Activated naive CD4-positive, alpha-beta T cell treated with anti-CD3 and anti-CD28 coated beads, Interleukin-2, amount 10 ng/mL, durations not matched to agents 7 days and 5 days (primary cell): ENCODE results near the gene STC2.

Experiments used
- CTCF ChIA-PET: fragments of 350-600 bp; sonication (Branson Sonifier 250); formaldehyde crosslinking; loops from one replicate; lab custom pipeline; 2021; ENCODE audit warnings: antibody characterized with exemption; lab: Charles Lee
- DNase-seq: peaks from one replicate; pipeline ENCODE4 v3.0.0-alpha.2; 2020
- H3K27ac Mint-ChIP-seq: one replicate; pipeline ENCODE4 v1.8.0; 2021; ENCODE audit warnings: mild to moderate bottlenecking, moderate library complexity, mixed read lengths
- H3K27me3 Mint-ChIP-seq: one replicate; pipeline ENCODE4 v1.8.0; 2021; ENCODE audit warnings: mild to moderate bottlenecking, mixed read lengths
- H3K36me3 Mint-ChIP-seq: one replicate; pipeline ENCODE4 v1.8.0; 2021; ENCODE audit warnings: mixed read lengths
- H3K4me1 Mint-ChIP-seq: one replicate; pipeline ENCODE4 v1.8.0; 2021; ENCODE audit warnings: mixed read lengths
- H3K4me3 Mint-ChIP-seq: one replicate; pipeline ENCODE4 v1.8.0; 2021; ENCODE audit warnings: mild to moderate bottlenecking, moderate library complexity, mixed read lengths
- H3K9me3 Mint-ChIP-seq: one replicate; pipeline ENCODE4 v1.8.0; 2021; ENCODE audit warnings: mixed read lengths

The STC2 gene

DNA sequence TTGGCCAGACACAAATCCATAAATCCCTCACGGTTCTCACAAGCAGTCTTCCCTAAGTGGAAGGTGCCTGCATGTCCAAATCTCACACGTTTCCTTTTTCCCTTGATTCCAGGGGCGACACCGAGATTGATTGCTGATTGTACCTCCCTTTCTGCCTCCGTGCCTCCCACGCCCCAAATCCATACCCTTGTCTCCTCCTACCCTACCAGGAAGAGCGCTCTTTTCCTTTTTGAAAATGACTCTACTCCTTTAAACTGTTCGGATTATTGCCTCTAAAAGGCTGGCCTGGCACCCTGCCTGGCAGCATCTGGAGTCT, 4.5 kb downstream of the STC2 start:
- Mint-ChIP-seq H3K9me3 (no peaks in the 10 kb centered on the region), H3K27ac (no peak overlapping the region), H3K27me3 (peaks cover 38% of the 10 kb centered on the region), H3K4me1 (peaks cover 47% of the 10 kb centered on the region), H3K36me3 (peaks cover 67% of the 10 kb centered on the region), H3K4me3 (no peak overlapping the region)
- CTCF ChIA-PET, result interaction anchor here (1.6 kb wide), 1 partner anchor 30 kb away, joined by 4 read pairs; no protein-coding TSS in a partner anchor
- DNase-seq, result no peak

DNA sequence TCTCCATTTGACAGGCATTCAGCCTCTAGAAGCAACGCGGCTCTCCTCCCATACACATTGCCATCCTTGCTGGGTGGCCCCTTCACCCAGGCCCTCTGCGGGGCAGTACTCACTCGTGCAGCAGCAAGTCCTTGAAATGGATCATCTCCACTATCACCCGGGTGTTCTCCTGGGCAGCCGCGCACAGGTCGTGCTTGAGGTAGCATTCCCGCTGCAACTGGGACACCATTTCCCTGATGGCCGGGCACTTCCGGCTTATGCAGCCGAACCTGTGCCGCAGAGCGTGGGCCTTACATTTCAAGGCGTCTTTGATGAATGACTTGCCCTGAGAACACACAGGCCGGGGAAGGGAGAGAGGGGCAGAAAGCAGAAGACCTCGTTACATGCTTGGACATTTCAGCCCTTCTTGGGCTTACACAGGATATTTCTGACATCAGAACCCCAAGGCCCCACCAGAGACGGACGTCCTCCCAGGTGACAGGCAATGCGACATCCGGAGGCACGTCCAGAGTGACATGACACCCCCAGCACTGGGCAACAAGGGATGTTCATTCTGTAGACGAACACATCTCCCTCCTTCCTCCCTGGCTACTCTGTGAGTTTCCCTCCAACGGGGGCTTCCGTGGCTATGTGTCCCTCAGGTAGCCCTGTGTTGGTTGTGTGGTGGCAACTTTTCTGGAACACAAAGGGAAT, 5.0 kb downstream of the STC2 start:
- H3K27me3 Mint-ChIP-seq, result peaks cover 33% of the 10 kb centered on the region
- peaks cover 69% of the 10 kb centered on the region for H3K36me3 Mint-ChIP-seq

DNA sequence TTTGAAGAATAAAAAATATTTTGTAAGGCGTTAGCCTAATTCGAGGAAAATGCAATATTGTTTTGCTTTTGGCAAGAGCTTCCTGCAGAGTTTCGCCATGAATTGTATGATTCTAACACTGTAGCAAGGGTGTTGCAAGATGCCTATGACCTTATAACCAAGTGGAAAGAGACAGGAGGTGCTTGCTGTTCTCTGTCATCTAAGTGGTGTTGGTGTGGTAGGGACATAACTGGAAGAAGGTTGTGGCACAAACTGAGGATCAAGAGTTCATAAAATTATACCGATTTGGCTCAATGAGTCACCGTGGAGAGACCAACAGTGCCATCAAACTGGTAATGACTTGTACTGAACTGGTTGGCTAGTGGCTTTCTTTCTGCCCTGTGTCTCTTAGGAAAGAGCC, 6.3 kb downstream of the STC2 start:
- Mint-ChIP-seq H3K9me3 (no peaks in the 10 kb centered on the region), H3K27me3 (peaks cover 24% of the 10 kb centered on the region), H3K27ac (no peak overlapping the region), H3K4me1 (peaks cover 35% of the 10 kb centered on the region), H3K36me3 (peaks cover 73% of the 10 kb centered on the region), H3K4me3 (no peak overlapping the region)
- DNase-seq, result no peak
- CTCF ChIA-PET, result interaction anchor here (0.9 to 3.0 kb wide), 2 partner anchors 10 to 28 kb away, joined by 5 to 17 read pairs; no protein-coding TSS in a partner anchor

More for the DNA sequence above, 5.0 kb downstream of the STC2 start:
- Mint-ChIP-seq H3K4me3 (no peak overlapping the region), H3K4me1 (peaks cover 42% of the 10 kb centered on the region), H3K9me3 (no peaks in the 10 kb centered on the region), H3K27ac (no peak overlapping the region)
- no peak for DNase-seq
- CTCF ChIA-PET, result interaction anchor here (3.0 kb wide), 1 partner anchor 8 kb away, joined by 17 read pairs; no protein-coding TSS in a partner anchor

GRCh38 chr5:173320259-173320658, 8.0 kb downstream of the STC2 start:
- no peak for DNase-seq
- no peak overlapping the region for H3K4me3 Mint-ChIP-seq
- H3K9me3 Mint-ChIP-seq, result no peaks in the 10 kb centered on the region
- CTCF ChIA-PET, result interaction anchor here (2.2 to 3.0 kb wide), 2 partner anchors 11 to 26 kb away, joined by 9 to 17 read pairs; no protein-coding TSS in a partner anchor
- peaks cover 12% of the 10 kb centered on the region for H3K27me3 Mint-ChIP-seq
- peaks cover 21% of the 10 kb centered on the region for H3K4me1 Mint-ChIP-seq
- H3K27ac Mint-ChIP-seq, result no peak overlapping the region
- peaks cover 64% of the 10 kb centered on the region for H3K36me3 Mint-ChIP-seq

DNA sequence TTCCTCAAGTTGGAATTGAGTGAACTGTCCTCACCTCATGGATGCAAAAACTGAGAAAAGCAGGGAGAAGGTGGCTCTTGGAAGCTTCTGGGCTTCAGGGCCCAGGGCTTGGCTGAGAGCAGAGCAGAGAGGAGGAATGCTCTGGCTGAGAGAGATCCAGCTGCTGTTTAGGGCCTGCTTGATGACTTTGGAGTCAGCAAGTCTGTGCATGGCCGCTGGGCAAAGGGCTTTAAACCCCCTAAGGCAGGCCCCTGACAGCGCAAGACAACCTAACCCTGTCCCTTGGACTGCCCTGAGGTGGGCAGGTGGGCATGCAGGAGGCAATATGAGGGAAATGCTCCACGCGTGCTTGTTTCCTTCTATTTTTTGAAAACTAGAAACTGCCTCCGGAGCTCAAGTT, 8.6 kb downstream of the STC2 start:
- Mint-ChIP-seq H3K27me3 (peaks cover 6% of the 10 kb centered on the region), H3K9me3 (no peaks in the 10 kb centered on the region), H3K36me3 (peaks cover 57% of the 10 kb centered on the region), H3K4me1 (peaks cover 15% of the 10 kb centered on the region), H3K4me3 (no peak overlapping the region), H3K27ac (no peak overlapping the region)
- CTCF ChIA-PET, result interaction anchor here (1.2 to 2.2 kb wide), 2 partner anchors 13 to 26 kb away, joined by 3 to 9 read pairs; no protein-coding TSS in a partner anchor
- DNase-seq, result no peak

- H3K9me3 Mint-ChIP-seq, result no peaks in the 10 kb centered on the region
- no peak overlapping the region for H3K4me3 Mint-ChIP-seq
- H3K27me3 Mint-ChIP-seq, result peaks cover 7% of the 10 kb centered on the region
- peaks cover 9% of the 10 kb centered on the region for H3K4me1 Mint-ChIP-seq
- H3K36me3 Mint-ChIP-seq, result peaks cover 52% of the 10 kb centered on the region
- no peak overlapping the region for H3K27ac Mint-ChIP-seq
- no peak for DNase-seq
- CTCF ChIA-PET, result interaction anchor here (1.2 to 2.2 kb wide), 2 partner anchors 13 to 25 kb away, joined by 3 to 9 read pairs; no protein-coding TSS in a partner anchor
Measured at GRCh38 chr5:173318881-173319620, 9.2 kb downstream of the STC2 start.

DNA sequence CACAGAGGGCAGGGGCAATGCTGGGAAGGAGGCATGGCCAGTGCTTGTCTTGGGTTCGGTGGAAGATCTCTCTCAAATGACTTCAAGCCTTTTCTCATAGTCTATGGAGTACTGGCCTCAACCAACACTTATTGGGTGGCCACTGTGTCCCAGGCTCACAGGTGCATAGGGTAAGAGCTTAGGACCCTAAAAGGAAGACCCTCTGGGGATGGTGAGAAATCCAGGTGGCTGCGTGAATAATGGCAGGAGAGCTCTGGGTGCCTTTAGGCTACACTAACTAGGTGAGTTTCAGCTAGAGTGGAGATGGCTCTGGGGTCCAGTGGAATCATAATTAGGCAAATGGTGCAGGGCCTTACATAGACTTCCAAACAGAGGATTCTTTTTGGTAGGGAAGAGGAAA, 9.9 kb downstream of the STC2 start:
- CTCF ChIA-PET, result interaction anchor here (1.2 to 2.2 kb wide), 2 partner anchors 14 to 24 kb away, joined by 3 to 9 read pairs; no protein-coding TSS in a partner anchor
- no peak overlapping the region for H3K4me3 Mint-ChIP-seq
- H3K27ac Mint-ChIP-seq, result peak overlapping the region; percentile 30
- no peaks in the 10 kb centered on the region for H3K9me3 Mint-ChIP-seq
- peaks cover 5% of the 10 kb centered on the region for H3K4me1 Mint-ChIP-seq
- H3K36me3 Mint-ChIP-seq, result peaks cover 46% of the 10 kb centered on the region
- H3K27me3 Mint-ChIP-seq, result peaks cover 11% of the 10 kb centered on the region
- DNase-seq, result no peak

- peak overlapping the region; percentile 30 for H3K27ac Mint-ChIP-seq
- peaks cover 16% of the 10 kb centered on the region for H3K27me3 Mint-ChIP-seq
- H3K4me1 Mint-ChIP-seq, result peaks cover 5% of the 10 kb centered on the region
- H3K4me3 Mint-ChIP-seq, result no peak overlapping the region
- DNase-seq, result no peak
- peaks cover 44% of the 10 kb centered on the region for H3K36me3 Mint-ChIP-seq
- CTCF ChIA-PET, result no interaction called here
- H3K9me3 Mint-ChIP-seq, result no peaks in the 10 kb centered on the region
Measured at GRCh38 chr5:173317852-173318251, 10.4 kb downstream of the STC2 start.

- CTCF ChIA-PET, result interaction anchor here (0.6 to 2.4 kb wide), 2 partner anchors 14 to 41 kb away, joined by 3 to 5 read pairs; no protein-coding TSS in a partner anchor
- no peaks in the 10 kb centered on the region for H3K9me3 Mint-ChIP-seq
- no peaks in the 10 kb centered on the region for H3K4me1 Mint-ChIP-seq
- no peak for DNase-seq
- H3K27me3 Mint-ChIP-seq, result peaks cover 22% of the 10 kb centered on the region
- no peak overlapping the region for H3K4me3 Mint-ChIP-seq
- H3K27ac Mint-ChIP-seq, result no peak overlapping the region
- H3K36me3 Mint-ChIP-seq, result peaks cover 39% of the 10 kb centered on the region
Measured at GRCh38 chr5:173317091-173317730, 11.0 kb downstream of the STC2 start.

- no peaks in the 10 kb centered on the region for H3K4me1 Mint-ChIP-seq
- no peak overlapping the region for H3K27ac Mint-ChIP-seq
- DNase-seq, result no peak
- peaks cover 35% of the 10 kb centered on the region for H3K36me3 Mint-ChIP-seq
- H3K27me3 Mint-ChIP-seq, result peaks cover 25% of the 10 kb centered on the region
- H3K9me3 Mint-ChIP-seq, result no peaks in the 10 kb centered on the region
- CTCF ChIA-PET, result interaction anchor here (0.6 to 2.4 kb wide), 3 partner anchors 15 to 40 kb away, joined by 3 to 6 read pairs (median 5); no protein-coding TSS in a partner anchor
- H3K4me3 Mint-ChIP-seq, result no peak overlapping the region
Measured at GRCh38 chr5:173316339-173317020, 11.7 kb downstream of the STC2 start.

GRCh38 chr5:173315495-173316338, 12.5 kb downstream of the STC2 start:
- Mint-ChIP-seq H3K4me1 (no peaks in the 10 kb centered on the region), H3K27ac (no peak overlapping the region), H3K27me3 (peaks cover 32% of the 10 kb centered on the region), H3K36me3 (peaks cover 33% of the 10 kb centered on the region), H3K4me3 (no peak overlapping the region), H3K9me3 (no peaks in the 10 kb centered on the region)
- CTCF ChIA-PET, result interaction anchor here (2.4 kb wide), 2 partner anchors 16 to 21 kb away, joined by 5 to 6 read pairs; no protein-coding TSS in a partner anchor
- no peak for DNase-seq

- no peak overlapping the region for H3K27ac Mint-ChIP-seq
- no peaks in the 10 kb centered on the region for H3K9me3 Mint-ChIP-seq
- peaks cover 22% of the 10 kb centered on the region for H3K36me3 Mint-ChIP-seq
- no peaks in the 10 kb centered on the region for H3K4me1 Mint-ChIP-seq
- H3K27me3 Mint-ChIP-seq, result peaks cover 45% of the 10 kb centered on the region
- H3K4me3 Mint-ChIP-seq, result no peak overlapping the region
- CTCF ChIA-PET, result interaction anchor here (2.4 kb wide), 1 partner anchor 20 kb away, joined by 6 read pairs; no protein-coding TSS in a partner anchor
- DNase-seq, result no peak
Measured at GRCh38 chr5:173314166-173314952, 13.9 kb downstream of the STC2 start.
